HFFc6 (cell line): ENCODE results near the gene DEXI. TPM values are rescaled to one million over a fixed set of nuclear protein-coding genes. Genes with fewer than 3 reads are reported as not detected.

Experiments
- DNase-seq: peaks from one replicate; pipeline ENCODE4 v3.0.0-alpha.2; 2018
- H3K27ac Mint-ChIP-seq: 2 replicates; pipeline ENCODE4 v1.8.0; 2020; ENCODE audit warnings: mild to moderate bottlenecking, mixed read lengths
- H3K27me3 Mint-ChIP-seq: 2 replicates; pipeline ENCODE4 v1.8.0; 2021; ENCODE audit warnings: mild to moderate bottlenecking, moderate library complexity, mixed read lengths; ENCODE audit not compliant: insufficient read depth
- H3K36me3 Mint-ChIP-seq: 2 replicates; pipeline ENCODE4 v1.8.0; 2021; ENCODE audit warnings: low read depth, mixed read lengths
- H3K4me1 Mint-ChIP-seq: 2 replicates; pipeline ENCODE4 v1.8.0; 2020; ENCODE audit warnings: low read depth, mixed read lengths
- H3K4me3 Mint-ChIP-seq: 2 replicates; pipeline ENCODE4 v1.8.0; 2020; ENCODE audit warnings: mild to moderate bottlenecking, moderate library complexity, mixed read lengths
- H3K9me3 Mint-ChIP-seq: 2 replicates; pipeline ENCODE4 v1.8.0; 2020; ENCODE audit warnings: mild to moderate bottlenecking, mixed read lengths
- long read RNA-seq: library from polyadenylated mRNA; unstranded; transcript quantifications from one replicate; pipeline ENCODE4 v2.0.0, GENCODE V29; 2019
- total RNA-seq, 6 experiments: library from RNA; stranded (reverse); fragmentation: NEBNext Ultra II Directional; extraction: Animal tissue kit (Norgen Biotek cat#: 25700); gene quantifications; 2 replicates in 1 of 6; 3 replicates in 5 of 6; pipeline ENCODE4 v1.2.3, GENCODE V29; 2021
- TF ChIP-seq, protein P1 (sequence below): fragments of 200-600 bp; sonication (generic); IDR thresholded peaks from 2 replicates; pipeline ENCODE4 v1.5.0; 2021; ENCODE audit warnings: antibody characterized with exemption, mild to moderate bottlenecking

DEXI gene
- total RNA-seq: 10 to 100 TPM; 39.3 to 49.2 (median 44.3) TPM
- long read RNA-seq, transcript DEXI-201 (2 exons, 1,561 nt): major isoform, 17 of 20 reads
- long read RNA-seq, partial matches to known transcripts: 0 of 20 reads
- long read RNA-seq, other reads (novel, unspliced or antisense): 3 of 20 reads

DNA sequence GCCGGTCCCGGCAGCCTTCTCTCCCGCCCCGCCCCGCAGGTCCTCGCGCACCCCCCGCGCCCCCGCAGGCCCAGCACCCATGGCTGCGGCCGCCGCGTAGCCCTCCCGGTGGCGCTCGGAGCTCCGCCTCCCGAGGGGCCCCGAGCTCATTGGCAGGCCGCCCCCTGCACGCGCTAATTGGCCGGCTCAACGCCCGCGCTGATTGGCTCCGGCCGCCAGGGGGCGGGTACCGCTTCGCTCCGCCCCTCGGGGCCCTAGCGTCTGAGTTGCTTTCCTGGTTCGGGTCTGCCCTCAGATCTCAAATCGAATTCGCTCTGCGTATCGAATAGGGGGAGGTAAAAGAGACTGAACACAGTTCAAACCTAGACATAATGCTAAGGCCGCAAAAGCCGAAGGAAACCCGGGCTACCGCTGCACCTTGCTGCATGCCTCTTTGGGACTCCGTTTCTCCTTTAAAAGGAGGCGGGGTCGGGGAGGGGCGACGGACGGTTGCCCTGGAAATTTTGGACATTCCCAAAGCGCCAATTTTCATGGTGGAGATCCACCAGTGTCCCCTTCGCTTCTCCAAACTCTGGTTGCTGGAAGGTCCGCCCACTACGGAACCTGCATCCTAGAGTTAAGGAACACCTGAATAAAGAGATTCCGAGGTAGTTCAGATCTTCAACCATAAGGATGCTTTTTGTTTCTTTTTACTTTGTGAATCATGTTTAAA lies at the start of gene DEXI:
Gene DEXI (minus strand): TSS at position 117 of the 712 bp plus-strand sequence. CDS start 463 bp downstream, outside the sequence.
- TF ChIP-seq, protein P1, sequence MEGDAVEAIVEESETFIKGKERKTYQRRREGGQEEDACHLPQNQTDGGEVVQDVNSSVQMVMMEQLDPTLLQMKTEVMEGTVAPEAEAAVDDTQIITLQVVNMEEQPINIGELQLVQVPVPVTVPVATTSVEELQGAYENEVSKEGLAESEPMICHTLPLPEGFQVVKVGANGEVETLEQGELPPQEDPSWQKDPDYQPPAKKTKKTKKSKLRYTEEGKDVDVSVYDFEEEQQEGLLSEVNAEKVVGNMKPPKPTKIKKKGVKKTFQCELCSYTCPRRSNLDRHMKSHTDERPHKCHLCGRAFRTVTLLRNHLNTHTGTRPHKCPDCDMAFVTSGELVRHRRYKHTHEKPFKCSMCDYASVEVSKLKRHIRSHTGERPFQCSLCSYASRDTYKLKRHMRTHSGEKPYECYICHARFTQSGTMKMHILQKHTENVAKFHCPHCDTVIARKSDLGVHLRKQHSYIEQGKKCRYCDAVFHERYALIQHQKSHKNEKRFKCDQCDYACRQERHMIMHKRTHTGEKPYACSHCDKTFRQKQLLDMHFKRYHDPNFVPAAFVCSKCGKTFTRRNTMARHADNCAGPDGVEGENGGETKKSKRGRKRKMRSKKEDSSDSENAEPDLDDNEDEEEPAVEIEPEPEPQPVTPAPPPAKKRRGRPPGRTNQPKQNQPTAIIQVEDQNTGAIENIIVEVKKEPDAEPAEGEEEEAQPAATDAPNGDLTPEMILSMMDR: peak; percentile 87
- peaks cover 3% of the 10 kb centered on the region; the same call in 1 of the 2 replicates for H3K27me3 Mint-ChIP-seq
- peak within 1 kb of the TSS; percentile 80 for H3K27ac Mint-ChIP-seq
- H3K4me3 Mint-ChIP-seq: peak within 1 kb of the TSS; percentile 92
- peaks cover 81% of the 10 kb centered on the region for H3K4me1 Mint-ChIP-seq
- DNase-seq: peak; percentile 81
- H3K36me3 Mint-ChIP-seq: peaks cover 14% of the 10 kb centered on the region
- H3K9me3 Mint-ChIP-seq: no peaks in the 10 kb centered on the region

DNA sequence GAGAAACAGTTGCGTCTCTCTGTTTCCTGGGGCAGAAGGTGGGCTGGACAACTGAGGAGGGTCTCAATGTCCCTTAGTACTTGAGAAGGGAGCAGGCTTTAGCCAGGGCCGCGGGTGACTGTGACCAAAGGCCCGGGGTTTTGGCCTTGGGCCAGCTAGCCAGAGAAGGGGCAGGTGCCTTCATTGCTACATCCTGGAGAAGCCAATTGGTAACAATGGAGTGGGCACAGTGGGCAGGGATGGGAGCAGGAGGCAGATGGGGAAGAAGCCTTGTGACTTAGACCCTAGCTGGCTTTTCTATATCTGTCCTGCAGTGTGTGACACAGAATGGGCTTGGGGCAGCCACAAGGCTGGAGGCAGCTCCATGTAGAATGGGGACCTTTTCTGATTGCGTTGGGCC lies 48.1 kb upstream of the DEXI start:
- H3K9me3 Mint-ChIP-seq: no peaks in the 10 kb centered on the region
- peaks cover 18% of the 10 kb centered on the region for H3K36me3 Mint-ChIP-seq
- DNase-seq: no peak
- no peaks in the 10 kb centered on the region; the same call in none of the 2 replicates for H3K27me3 Mint-ChIP-seq
- TF ChIP-seq, protein P1: no peak
- no peak overlapping the region for H3K4me3 Mint-ChIP-seq
- H3K4me1 Mint-ChIP-seq: peaks cover 42% of the 10 kb centered on the region
- peak overlapping the region; percentile 89; the same call in 1 of the 2 replicates for H3K27ac Mint-ChIP-seq

DNA sequence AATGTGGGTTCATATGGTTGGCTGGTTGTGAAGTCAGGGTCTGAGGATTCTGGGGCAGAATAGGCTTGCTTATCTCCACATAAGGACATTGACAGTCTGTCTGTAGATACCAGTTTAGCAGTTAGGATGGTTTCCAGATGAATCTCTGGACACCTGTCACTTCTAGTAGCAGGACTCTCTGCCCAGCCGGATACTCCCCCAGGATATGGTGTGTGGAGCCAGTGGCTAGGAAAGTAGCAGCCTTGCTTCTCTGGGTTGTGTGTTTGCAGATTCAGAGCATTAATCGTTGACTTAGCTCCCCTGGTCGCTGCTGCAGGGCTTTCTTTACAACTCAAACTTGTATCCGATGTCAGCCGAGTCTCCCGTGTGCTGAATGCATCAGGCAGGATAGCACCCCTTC lies 47.3 kb upstream of the DEXI start:
- Mint-ChIP-seq H3K9me3 (no peaks in the 10 kb centered on the region), H3K36me3 (peaks cover 16% of the 10 kb centered on the region), H3K4me3 (no peak overlapping the region), H3K27me3 (no peaks in the 10 kb centered on the region; the same call in none of the 2 replicates), H3K4me1 (peaks cover 46% of the 10 kb centered on the region), H3K27ac (no peak overlapping the region)
- TF ChIP-seq, protein P1: no peak
- no peak for DNase-seq

DNA sequence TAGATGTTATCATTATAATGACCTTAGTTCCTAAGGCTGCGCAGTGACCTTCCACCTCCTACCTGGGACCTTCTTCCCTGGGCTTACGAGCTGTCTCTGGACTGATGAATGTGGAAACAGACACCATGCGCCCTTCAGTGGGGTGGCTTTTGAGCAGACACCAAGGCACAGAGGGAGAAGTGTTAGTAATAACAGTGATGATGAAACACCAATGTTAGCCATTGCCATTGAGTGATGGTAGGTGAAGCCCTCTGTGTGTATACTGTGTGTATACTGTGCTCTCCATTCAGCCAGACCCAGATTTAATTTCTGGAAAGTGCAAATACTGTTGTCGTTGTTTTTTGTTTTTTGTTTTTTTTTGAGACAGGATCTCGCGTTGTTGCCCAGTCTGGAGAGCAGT lies 46.6 kb upstream of the DEXI start:
- H3K36me3 Mint-ChIP-seq: peaks cover 9% of the 10 kb centered on the region
- no peaks in the 10 kb centered on the region; the same call in none of the 2 replicates for H3K27me3 Mint-ChIP-seq
- H3K27ac Mint-ChIP-seq: no peak overlapping the region
- DNase-seq: no peak
- H3K4me3 Mint-ChIP-seq: no peak overlapping the region
- peaks cover 48% of the 10 kb centered on the region for H3K4me1 Mint-ChIP-seq
- TF ChIP-seq, protein P1: peak; percentile 10; the same call in 1 of the 2 replicates
- no peaks in the 10 kb centered on the region for H3K9me3 Mint-ChIP-seq

DNA sequence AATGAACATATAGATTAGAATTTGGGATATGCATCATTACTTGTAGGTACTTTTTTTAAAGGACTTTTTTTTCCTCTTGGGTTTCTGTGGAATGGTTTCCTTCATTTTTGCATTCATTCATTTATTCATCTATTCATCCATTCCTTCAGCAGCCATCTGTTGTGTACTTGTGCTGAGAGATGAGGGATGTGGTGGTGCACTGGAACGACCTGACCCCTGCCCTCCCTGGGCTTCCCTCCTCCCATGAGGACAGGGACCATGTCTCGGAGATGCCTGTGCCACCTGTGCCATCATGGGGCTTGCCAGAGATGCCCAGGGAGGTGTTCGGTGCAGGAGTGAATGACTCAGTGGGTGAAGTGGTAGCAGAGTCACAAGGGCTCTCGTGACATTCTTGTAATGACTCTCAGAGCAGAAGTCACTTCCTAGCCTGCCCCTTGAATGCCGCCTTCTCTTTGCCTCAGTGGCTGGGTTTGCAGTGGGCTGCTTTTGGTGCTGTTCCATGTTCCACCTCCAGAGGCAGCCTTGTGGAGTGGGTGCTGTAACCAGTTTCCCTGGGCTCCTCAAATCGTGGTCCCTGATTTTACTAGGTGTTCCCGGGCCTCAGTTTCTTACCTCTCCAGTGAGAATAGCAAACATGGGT lies 46.0 kb upstream of the DEXI start:
- H3K4me3 Mint-ChIP-seq: no peak overlapping the region
- H3K9me3 Mint-ChIP-seq: no peaks in the 10 kb centered on the region
- no peak for DNase-seq
- H3K36me3 Mint-ChIP-seq: peaks cover 9% of the 10 kb centered on the region; the same call in 1 of the 2 replicates
- TF ChIP-seq, protein P1: peak; percentile 57
- H3K27me3 Mint-ChIP-seq: no peaks in the 10 kb centered on the region; the same call in none of the 2 replicates
- peaks cover 46% of the 10 kb centered on the region for H3K4me1 Mint-ChIP-seq
- no peak overlapping the region for H3K27ac Mint-ChIP-seq
